Thyroid gland (tissue), 4 donors: ENCODE results near the gene ZNF507.

Source experiments
- CTCF ChIP-seq, 6 experiments: fragments of 200-600 bp in 3 of 6; fragments of 450-650 bp in 3 of 6; sonication (generic) in 3 of 6; IDR thresholded peaks; one replicate each; pipeline ENCODE4 v1.5.1; 2016 to 2019; ENCODE audit warnings: antibody characterized with exemption in 6 of 6, mild to moderate bottlenecking in 2 of 6, inconsistent platforms in 1 of 6, moderate library complexity in 1 of 6
- POLR2A ChIP-seq, 2 donors: fragments of 450-650 bp; IDR thresholded peaks; one replicate each; pipeline ENCODE4 v1.6.1; 2017; ENCODE audit warnings: antibody characterized with exemption in 2 of 2, mild to moderate bottlenecking in 2 of 2, moderate library complexity in 1 of 2

- TF ChIP-seq POLR2A (IDR thresholded peaks at IDR 0.05) (no peak), CTCF (IDR thresholded peaks at IDR 0.05) (peak in 2 of 6 experiments; percentile 34 to 39)
Observed at GRCh38 chr19:32318884-32319520, 26.4 kb upstream of the ZNF507 start.
